ENCODE results near the gene TSHZ3.

GRCh38 chr19:31354799-31355664, 5.8 kb upstream of the TSHZ3 start:
- TF ChIP-seq, protein P1, sequence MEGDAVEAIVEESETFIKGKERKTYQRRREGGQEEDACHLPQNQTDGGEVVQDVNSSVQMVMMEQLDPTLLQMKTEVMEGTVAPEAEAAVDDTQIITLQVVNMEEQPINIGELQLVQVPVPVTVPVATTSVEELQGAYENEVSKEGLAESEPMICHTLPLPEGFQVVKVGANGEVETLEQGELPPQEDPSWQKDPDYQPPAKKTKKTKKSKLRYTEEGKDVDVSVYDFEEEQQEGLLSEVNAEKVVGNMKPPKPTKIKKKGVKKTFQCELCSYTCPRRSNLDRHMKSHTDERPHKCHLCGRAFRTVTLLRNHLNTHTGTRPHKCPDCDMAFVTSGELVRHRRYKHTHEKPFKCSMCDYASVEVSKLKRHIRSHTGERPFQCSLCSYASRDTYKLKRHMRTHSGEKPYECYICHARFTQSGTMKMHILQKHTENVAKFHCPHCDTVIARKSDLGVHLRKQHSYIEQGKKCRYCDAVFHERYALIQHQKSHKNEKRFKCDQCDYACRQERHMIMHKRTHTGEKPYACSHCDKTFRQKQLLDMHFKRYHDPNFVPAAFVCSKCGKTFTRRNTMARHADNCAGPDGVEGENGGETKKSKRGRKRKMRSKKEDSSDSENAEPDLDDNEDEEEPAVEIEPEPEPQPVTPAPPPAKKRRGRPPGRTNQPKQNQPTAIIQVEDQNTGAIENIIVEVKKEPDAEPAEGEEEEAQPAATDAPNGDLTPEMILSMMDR (IDR thresholded peaks at IDR 0.05; ENCODE audit: insufficient read depth, low read depth, low read length) = no peak
- peak; percentile 12 for TF ChIP-seq EZH2 (IDR thresholded peaks at IDR 0.05; ENCODE audit: insufficient read depth, low read length)

Measured in astrocyte (in vitro differentiated cells and primary cell).